Activated naive CD8-positive, alpha-beta T cell treated with anti-CD3 and anti-CD28 coated beads, Interleukin-2, amount 50 U/mL, for 24 hours (primary cell): Measurements from ENCODE around the gene PLCD3.

Source experiments
- ATAC-seq: fragments of 150-1000 bp; cut with Tn5 transposase; one replicate; pipeline ENCODE4 v1.10.0; 2021
- DNase-seq: peaks from one replicate; pipeline ENCODE4 v3.0.0; 2021
- H3K27ac Mint-ChIP-seq: one replicate; pipeline ENCODE4 v1.8.0; 2021; ENCODE audit warnings: mild to moderate bottlenecking, mixed read lengths
- H3K27me3 Mint-ChIP-seq: one replicate; pipeline ENCODE4 v1.8.0; 2021; ENCODE audit warnings: mixed read lengths
- H3K36me3 Mint-ChIP-seq: one replicate; pipeline ENCODE4 v1.8.0; 2021; ENCODE audit warnings: low read depth, mixed read lengths
- H3K4me1 Mint-ChIP-seq: one replicate; pipeline ENCODE4 v1.8.0; 2021; ENCODE audit warnings: mixed read lengths
- H3K4me3 Mint-ChIP-seq: one replicate; pipeline ENCODE4 v1.8.0; 2021; ENCODE audit warnings: mild to moderate bottlenecking, moderate library complexity, mixed read lengths
- H3K9me3 Mint-ChIP-seq: one replicate; pipeline ENCODE4 v1.8.0; 2021; ENCODE audit warnings: mixed read lengths

The PLCD3 gene

DNA sequence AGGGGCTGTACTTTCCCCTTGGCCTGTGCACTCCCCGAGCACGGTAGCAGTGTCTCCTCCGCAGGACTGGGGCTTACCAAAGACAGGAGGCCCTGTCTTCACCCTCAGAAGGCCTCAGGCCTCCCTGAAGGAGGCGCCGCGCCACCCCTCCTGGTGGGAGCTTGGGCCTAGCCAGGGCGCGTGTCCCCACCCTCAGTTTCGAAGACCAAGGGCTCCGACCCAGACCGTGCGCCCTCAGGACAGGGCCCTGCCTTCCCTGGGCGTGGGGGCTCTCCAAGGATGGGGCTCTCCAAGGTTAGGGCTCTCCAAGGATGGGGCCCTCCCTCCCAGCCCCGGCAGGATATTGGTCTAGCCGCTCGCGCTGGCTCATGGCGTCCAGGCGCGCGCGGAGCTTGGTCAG lies 11.8 kb downstream of the PLCD3 start:
- Mint-ChIP-seq H3K9me3 (no peaks in the 10 kb centered on the region), H3K4me1 (peaks cover 5% of the 10 kb centered on the region), H3K36me3 (no peaks in the 10 kb centered on the region), H3K4me3 (no peak overlapping the region), H3K27me3 (peaks cover 2% of the 10 kb centered on the region), H3K27ac (no peak overlapping the region)
- DNase-seq, result no peak
- ATAC-seq, result no peak

DNA sequence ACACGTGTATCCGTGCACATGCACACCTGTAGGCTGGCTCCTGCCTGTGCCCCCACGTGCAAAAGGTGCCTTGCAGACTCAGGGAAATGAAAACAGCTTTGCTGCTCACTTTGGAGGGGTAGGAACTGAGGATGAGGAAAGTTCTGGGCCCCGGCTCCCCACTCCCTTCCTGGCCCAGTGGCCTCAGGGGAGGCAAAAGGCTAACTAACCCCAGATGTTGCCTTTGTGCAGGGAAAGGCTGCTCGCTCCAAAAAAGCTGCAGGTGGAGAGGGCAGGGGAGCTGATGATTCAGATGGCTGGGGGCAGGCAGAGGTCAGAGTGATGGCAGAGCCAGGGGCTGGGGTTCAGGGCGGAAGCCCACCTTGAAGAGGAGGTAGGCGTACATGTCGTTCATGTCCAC lies 12.4 kb downstream of the PLCD3 start:
- H3K36me3 Mint-ChIP-seq, result no peaks in the 10 kb centered on the region
- DNase-seq, result no peak
- peaks cover 5% of the 10 kb centered on the region for H3K4me1 Mint-ChIP-seq
- no peaks in the 10 kb centered on the region for H3K9me3 Mint-ChIP-seq
- peaks cover 2% of the 10 kb centered on the region for H3K27me3 Mint-ChIP-seq
- ATAC-seq, result no peak
- no peak overlapping the region for H3K27ac Mint-ChIP-seq
- no peak overlapping the region for H3K4me3 Mint-ChIP-seq

DNA sequence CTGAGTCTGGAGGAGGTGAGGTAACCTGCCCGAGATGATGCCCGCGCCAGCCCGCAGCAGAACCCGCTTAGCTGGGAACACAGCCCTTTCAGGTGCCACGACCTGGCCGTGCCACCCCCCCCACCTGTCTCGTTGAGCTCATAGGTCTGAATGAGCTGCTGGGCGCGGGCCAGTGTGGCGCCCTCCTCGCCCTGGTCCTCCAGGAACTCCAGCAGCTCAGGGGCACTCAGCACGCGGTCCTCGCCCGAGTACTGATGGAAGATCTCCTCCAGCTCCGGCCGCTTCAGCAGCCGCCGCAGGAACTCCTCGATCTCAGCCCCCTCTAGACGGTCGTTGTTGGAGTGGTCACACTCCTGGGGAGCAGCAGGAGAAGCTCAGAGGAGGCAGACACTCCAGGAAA lies 13.6 kb downstream of the PLCD3 start:
- Mint-ChIP-seq H3K36me3 (no peaks in the 10 kb centered on the region), H3K27me3 (peaks cover 2% of the 10 kb centered on the region), H3K4me3 (no peak overlapping the region), H3K9me3 (no peaks in the 10 kb centered on the region), H3K4me1 (no peaks in the 10 kb centered on the region), H3K27ac (no peak overlapping the region)
- no peak for DNase-seq
- no peak for ATAC-seq

DNA sequence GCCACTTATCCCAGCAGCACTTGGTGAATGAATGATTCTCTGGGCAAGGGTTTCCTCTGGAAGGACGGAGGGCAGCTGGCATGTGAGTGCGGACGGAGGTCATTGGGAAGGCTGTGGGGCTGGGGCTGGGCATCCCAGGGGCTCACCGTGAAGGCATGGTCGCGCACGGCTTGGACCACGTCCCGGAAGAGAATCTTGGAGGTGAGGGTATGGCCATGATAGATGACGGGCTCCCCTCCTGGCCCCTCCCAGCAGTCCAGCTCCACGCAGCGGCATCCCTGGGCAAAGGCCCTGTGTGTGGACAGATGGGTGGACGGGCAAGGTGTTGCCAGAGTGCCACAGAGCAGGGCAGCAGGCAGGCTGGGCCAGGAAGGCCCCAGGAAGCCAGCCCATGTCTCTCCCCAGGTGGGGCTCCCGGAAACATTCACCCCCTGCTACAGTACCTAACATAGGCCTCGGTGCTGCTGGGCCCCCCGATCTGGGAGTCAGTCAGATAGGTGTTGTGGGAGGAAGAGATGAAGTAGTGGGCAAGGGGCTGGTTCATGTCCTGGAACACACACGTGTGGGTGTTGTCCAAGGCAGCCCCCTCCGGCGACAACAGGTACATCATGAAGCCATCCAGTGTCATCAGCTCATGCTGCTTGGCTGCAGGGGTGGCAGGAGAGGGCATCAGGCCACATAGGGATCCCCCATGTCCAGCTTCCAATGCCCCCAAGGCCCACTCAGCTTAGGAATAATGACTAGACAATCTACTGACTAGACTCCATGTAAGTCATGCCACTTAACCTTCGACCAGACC lies 14.3 kb downstream of the PLCD3 start:
- no peaks in the 10 kb centered on the region for H3K9me3 Mint-ChIP-seq
- no peak for ATAC-seq
- H3K4me3 Mint-ChIP-seq, result no peak overlapping the region
- H3K27ac Mint-ChIP-seq, result no peak overlapping the region
- peaks cover 2% of the 10 kb centered on the region for H3K27me3 Mint-ChIP-seq
- no peak for DNase-seq
- no peaks in the 10 kb centered on the region for H3K4me1 Mint-ChIP-seq
- no peaks in the 10 kb centered on the region for H3K36me3 Mint-ChIP-seq

DNA sequence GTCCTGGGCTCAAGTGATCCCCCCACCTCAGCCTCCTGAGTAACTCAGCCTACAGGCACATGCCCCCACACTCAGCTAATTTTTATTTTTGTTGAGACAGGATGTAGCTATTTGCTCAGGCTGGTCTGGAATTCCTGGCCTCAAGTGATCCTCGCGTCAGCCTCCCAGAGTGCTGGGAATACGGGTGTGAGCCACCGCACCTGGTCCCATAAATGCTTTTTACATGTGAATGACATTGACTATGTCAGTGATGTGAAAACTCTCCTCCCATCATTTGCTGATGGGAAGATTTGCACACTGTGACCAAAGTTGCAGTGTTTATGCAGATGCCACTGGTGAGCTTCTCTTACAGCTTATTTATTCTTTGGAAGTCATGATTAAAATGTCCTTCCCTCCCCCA lies 15.0 kb downstream of the PLCD3 start:
- Mint-ChIP-seq H3K9me3 (no peaks in the 10 kb centered on the region), H3K36me3 (no peaks in the 10 kb centered on the region), H3K27me3 (peaks cover 2% of the 10 kb centered on the region), H3K4me3 (no peak overlapping the region), H3K4me1 (no peaks in the 10 kb centered on the region), H3K27ac (no peak overlapping the region)
- ATAC-seq, result no peak
- no peak for DNase-seq

DNA sequence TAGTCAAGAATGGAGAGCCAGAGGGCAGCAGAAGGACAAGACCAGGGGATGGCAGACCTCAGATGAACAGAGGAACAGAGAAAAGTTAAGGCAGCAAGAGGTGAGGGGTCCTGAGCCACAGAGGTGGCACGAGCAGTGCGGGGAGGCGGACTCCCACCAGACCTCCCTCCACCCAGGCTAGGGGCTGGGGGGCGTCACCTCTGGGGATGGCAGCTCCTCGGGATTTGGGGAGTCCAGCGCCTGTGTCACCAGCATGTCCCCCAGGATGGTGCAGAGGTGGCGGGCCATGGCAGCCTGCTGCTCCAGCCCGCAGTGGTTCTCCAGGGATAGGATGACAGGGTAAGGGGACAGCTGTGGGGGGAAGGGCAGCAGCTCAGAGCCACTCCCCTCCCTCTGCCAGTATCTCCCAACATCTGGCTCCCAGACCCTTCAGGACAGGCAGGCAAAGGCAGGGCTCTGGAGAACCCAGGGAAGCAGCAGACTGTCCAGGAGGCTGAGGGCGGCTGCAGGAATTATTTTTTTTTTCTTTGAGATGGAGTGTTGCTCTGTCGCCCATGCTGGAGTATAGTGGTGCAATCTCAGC lies 15.8 kb downstream of the PLCD3 start:
- no peak for ATAC-seq
- no peak overlapping the region for H3K4me3 Mint-ChIP-seq
- no peaks in the 10 kb centered on the region for H3K4me1 Mint-ChIP-seq
- no peak for DNase-seq
- H3K27ac Mint-ChIP-seq, result no peak overlapping the region
- no peaks in the 10 kb centered on the region for H3K27me3 Mint-ChIP-seq
- no peaks in the 10 kb centered on the region for H3K9me3 Mint-ChIP-seq
- H3K36me3 Mint-ChIP-seq, result no peaks in the 10 kb centered on the region

DNA sequence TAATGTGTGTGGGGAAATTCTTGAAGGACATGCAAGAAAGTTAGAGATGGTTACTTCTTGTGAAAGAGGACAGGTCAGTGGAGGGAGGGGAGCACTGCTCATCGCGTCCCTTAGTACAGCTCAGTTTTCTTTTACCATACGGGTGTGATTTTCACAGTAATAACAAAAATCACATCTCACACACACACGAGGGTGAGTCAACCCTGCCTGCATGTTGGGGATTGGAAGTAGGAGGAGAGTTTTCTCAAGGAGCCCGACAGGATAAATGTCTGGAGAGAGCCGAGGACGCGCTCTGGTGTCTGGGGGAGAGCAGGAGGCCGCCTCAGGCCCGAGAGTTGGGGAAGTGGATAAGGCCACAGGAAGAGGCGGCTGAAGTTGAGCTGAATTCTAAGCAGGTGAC lies 16.4 kb downstream of the PLCD3 start:
- no peak for DNase-seq
- Mint-ChIP-seq H3K36me3 (no peaks in the 10 kb centered on the region), H3K4me3 (no peak overlapping the region), H3K27ac (no peak overlapping the region), H3K4me1 (no peaks in the 10 kb centered on the region), H3K27me3 (no peaks in the 10 kb centered on the region), H3K9me3 (no peaks in the 10 kb centered on the region)
- no peak for ATAC-seq

DNA sequence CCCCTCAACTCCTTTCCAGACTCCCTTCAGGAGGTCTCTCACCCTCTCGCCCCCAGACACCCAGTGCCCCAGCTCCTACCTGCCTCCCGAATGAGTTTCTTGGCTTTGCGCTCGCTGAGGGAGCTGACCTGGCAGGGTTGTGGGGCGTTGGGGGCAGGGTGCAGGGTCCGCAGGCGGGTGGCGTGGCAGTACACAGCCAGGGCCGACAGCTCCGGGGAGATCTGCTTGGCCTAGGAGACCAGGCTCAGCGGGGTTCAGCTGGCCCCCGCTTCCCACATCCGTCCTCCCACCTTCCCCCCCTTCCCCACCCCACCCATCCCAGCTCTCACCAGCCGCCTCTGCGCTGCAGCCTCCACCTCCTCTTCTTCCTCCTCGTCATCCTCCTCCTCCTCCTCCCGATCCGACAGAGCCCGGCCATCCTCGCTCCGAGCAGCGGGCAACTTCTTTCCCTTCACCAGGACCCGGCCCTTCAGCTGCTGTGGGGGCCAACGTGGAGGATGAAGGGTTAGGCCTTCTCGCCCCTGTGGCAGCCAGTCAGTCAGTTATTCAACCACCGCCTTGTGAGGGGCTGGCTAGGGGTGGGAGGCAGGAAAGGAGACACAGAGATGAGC lies 17.2 kb downstream of the PLCD3 start:
- Mint-ChIP-seq H3K4me1 (no peaks in the 10 kb centered on the region), H3K9me3 (no peaks in the 10 kb centered on the region), H3K27me3 (no peaks in the 10 kb centered on the region), H3K4me3 (no peak overlapping the region), H3K36me3 (no peaks in the 10 kb centered on the region), H3K27ac (no peak overlapping the region)
- ATAC-seq (no peak), DNase-seq (no peak)

DNA sequence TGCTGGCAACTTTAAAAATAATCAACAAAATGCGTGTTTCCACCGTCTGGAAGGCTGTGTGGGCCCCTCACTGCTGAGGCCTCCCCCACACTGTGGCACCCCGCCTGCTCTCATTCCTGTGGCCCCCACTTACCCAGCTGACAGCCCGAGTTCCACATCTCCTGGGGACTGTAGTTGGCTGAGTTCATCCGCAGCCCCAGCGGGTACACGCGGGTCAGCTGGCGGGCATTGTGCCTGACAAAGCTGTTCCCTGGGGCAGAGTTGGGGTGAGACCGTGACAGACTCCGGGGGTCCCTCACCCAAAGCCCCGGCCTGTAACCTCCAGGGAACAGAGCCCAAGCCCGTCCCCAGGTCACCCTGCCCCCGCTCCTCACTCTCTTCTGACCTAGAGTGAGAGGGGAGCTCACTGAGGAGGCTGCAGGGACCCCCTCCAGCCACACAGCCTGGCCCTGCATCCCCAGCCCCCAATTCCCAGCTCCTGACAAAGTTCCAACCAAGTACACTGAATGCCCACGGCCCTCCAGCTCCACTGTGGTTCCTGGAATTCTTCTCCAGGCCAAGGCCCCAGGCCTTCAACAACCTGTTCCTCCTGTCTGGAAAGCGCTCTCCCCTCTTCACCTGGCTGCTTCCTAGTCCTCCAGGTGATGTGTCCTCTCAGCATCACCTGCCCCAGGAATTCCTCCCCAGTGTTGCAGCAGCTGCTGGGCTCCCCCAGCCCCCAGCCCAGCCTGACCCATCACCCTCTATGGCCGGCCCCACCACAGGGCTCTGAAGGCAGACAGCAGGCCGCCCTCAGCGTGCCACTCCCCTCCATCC lies 18.0 kb downstream of the PLCD3 start:
- no peaks in the 10 kb centered on the region for H3K9me3 Mint-ChIP-seq
- H3K27ac Mint-ChIP-seq, result no peak overlapping the region
- no peak for DNase-seq
- no peak for ATAC-seq
- no peaks in the 10 kb centered on the region for H3K36me3 Mint-ChIP-seq
- no peak overlapping the region for H3K4me3 Mint-ChIP-seq
- H3K27me3 Mint-ChIP-seq, result no peaks in the 10 kb centered on the region
- H3K4me1 Mint-ChIP-seq, result no peaks in the 10 kb centered on the region

DNA sequence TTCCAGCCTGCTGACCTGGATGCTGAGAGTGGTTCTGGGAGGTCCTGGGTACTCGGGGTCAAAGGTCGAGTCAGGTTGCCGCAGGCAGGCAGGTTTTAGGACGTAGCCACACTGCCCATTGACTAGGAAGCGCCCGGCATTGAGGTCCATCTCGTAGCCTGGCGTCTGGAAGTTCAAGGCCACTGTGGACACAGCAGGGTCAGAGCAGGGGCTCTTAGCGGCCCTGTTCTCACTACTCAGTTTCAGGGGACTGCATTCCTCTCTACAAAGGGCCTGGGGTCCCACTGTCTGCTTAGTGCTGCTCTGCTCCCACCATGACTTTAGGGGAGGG lies 18.9 kb downstream of the PLCD3 start:
- Mint-ChIP-seq H3K4me1 (no peaks in the 10 kb centered on the region), H3K9me3 (no peaks in the 10 kb centered on the region), H3K4me3 (no peak overlapping the region), H3K27me3 (no peaks in the 10 kb centered on the region), H3K36me3 (no peaks in the 10 kb centered on the region), H3K27ac (no peak overlapping the region)
- DNase-seq (no peak), ATAC-seq (no peak)

DNA sequence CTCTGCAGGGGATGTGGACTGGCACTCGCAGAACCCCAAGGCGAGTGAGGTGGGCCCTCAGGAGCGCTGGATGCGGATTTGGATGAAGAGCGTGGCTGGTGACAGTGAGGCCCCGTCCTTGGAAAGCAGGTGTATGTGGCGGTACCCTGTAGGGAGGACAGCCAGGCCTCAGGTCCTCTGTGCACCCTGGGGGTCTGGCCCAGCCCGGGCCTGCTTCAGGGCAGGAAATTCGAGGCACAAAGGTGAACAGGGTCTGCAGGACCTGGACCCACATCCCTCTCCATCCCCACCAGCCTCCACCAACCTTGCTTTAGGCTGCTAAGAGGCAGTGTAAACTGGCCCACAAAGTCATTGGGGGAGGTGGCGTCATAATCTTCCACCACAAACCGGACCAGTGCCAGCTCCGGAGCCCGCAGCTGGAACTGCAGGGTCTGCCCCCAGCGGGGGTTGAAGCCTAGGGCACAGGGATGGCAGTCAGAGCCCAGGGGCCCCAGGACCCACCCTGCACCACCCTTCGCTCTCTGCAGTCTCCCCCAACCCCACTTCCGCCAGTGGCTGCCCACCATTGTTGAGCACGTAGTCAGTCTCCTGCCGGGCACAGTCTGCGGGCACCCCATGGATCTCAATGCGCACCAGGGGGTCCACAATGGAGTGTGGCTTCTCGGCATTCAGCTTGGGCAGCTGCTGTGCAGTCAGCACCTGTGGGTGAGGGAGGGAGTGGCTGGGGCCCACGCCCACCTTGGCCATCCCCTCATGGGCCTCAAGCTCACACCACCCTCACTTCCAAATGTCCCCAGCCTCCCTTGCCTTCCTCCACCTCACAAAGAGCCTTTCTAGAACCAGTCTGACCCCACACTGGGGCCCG lies 19.5 kb downstream of the PLCD3 start:
- Mint-ChIP-seq H3K27me3 (no peaks in the 10 kb centered on the region), H3K4me3 (no peak overlapping the region), H3K4me1 (no peaks in the 10 kb centered on the region), H3K9me3 (no peaks in the 10 kb centered on the region), H3K36me3 (peaks cover 1% of the 10 kb centered on the region), H3K27ac (no peak overlapping the region)
- DNase-seq, result no peak
- ATAC-seq, result no peak

DNA sequence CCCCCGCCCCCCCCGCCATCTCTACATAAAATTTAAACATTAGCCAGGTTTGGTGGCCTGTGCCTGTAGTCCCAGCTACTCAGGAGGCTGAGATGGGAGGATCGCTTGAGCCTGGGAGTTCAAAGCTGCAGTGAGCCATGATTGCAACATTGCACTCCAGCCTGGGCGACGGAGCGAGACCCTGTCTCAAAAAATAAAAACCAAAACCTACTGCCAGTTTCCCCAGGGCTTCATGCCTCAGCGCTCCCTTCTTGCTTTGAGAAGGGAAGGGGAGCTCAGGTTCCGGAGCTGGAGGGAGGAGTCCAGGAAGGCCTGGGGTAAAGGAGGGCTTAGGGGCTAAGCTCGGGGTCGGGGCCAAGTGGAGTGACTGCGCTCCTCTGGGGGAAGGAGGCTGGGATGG lies 20.5 kb downstream of the PLCD3 start:
- H3K4me3 Mint-ChIP-seq, result no peak overlapping the region
- peaks cover 3% of the 10 kb centered on the region for H3K36me3 Mint-ChIP-seq
- no peaks in the 10 kb centered on the region for H3K4me1 Mint-ChIP-seq
- no peak overlapping the region for H3K27ac Mint-ChIP-seq
- no peaks in the 10 kb centered on the region for H3K27me3 Mint-ChIP-seq
- no peak for DNase-seq
- no peak for ATAC-seq
- no peaks in the 10 kb centered on the region for H3K9me3 Mint-ChIP-seq

DNA sequence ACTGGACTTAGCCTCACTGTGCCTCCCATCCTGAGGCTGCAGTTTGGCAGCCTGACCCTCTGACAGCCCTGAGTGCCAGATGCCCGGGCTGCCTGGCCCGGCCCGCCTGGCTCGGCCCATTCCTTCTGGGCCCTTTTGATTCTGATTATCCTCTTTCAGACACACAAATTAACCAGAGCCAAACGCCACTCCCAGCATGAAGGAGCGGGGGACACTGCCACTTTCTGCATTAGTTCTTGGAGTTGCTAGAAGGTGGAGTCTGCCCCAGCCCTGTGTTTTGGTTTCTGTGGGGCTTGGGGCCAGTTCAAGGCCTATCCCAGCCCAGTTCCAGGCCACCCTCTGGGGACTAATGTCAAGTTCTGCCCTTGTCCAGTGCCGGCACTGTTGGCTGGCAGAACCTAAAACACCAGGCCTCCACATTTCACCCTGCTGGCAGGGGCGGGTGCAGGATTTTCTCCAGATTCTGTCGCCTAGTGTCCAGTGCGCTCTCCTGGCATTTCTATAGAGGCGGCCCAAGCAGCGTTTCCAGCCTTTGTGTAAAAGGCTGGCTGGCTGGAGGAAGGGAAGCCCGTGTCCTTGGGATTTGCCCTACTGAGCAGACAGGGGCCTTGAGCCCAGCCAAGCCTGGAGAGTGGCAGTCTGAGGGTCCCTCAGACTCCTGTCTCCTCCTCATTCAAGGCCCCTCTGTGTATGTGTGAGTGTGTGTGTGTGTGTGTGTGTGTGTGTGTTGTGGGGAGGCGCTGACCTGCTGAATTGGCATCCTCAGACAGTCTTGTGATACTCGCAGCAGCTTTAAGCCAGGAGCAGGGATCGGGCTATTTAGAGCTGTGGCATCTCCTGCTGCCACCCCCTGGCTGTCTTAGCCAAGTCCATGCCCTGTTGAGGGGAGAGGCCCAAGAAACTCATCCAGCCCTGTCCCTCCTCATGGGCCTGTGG lies 21.4 kb downstream of the PLCD3 start:
- Mint-ChIP-seq H3K27ac (no peak overlapping the region), H3K4me3 (no peak overlapping the region), H3K36me3 (peaks cover 7% of the 10 kb centered on the region), H3K4me1 (no peaks in the 10 kb centered on the region), H3K9me3 (no peaks in the 10 kb centered on the region), H3K27me3 (no peaks in the 10 kb centered on the region)
- ATAC-seq (no peak), DNase-seq (no peak)
